Dedifferentiated amniotic fluid mesenchymal stem cell (primary cell): ENCODE results near the gene CYTL1.
A peak's percentile ranks its signal among the peaks of the same experiment; 100 is the strongest.
"Not testable (repeated sequence)": the region's sequence is repeated elsewhere in the genome, so short reads cannot be mapped to it uniquely, and the experiment has no call there.

ENCODE experiments used
- DNase-seq: peaks from one replicate; pipeline ENCODE4 v3.0.0-alpha.2; 2016; ENCODE audit errors: extremely low spot score

Gene CYTL1

GRCh38 chr4:5001641-5002040 is 17.6 kb downstream of the CYTL1 start:
- DNase-seq: not testable (repeated sequence)

GRCh38 chr4:4996935-4997334 is 22.3 kb downstream of the CYTL1 start:
- DNase-seq: not testable (repeated sequence)

- no peak for DNase-seq
Observed at GRCh38 chr4:4995908-4996265, 23.4 kb downstream of the CYTL1 start.

GRCh38 chr4:4995103-4995907 is 24.0 kb downstream of the CYTL1 start:
- peak; percentile 64 for DNase-seq

- DNase-seq: no peak
Observed at GRCh38 chr4:4994312-4995097, 24.8 kb downstream of the CYTL1 start.

- DNase-seq: no peak
Observed at GRCh38 chr4:4992833-4993232, 26.4 kb downstream of the CYTL1 start.

GRCh38 chr4:4991541-4992099 is 27.6 kb downstream of the CYTL1 start:
- DNase-seq: no peak

- peak; percentile 87 for DNase-seq
Observed at GRCh38 chr4:4990857-4991540, 28.3 kb downstream of the CYTL1 start.

- DNase-seq: no peak
Observed at GRCh38 chr4:4990329-4990728, 28.9 kb downstream of the CYTL1 start.

- no peak for DNase-seq
Observed at GRCh38 chr4:4989083-4989622, 30.1 kb downstream of the CYTL1 start.

GRCh38 chr4:4987656-4988055 is 31.6 kb downstream of the CYTL1 start:
- DNase-seq: no peak

- DNase-seq: no peak
Observed at GRCh38 chr4:4986841-4987240, 32.4 kb downstream of the CYTL1 start.

- no peak for DNase-seq
Observed at GRCh38 chr4:4985844-4986243, 33.4 kb downstream of the CYTL1 start.

GRCh38 chr4:4985036-4985435 is 34.2 kb downstream of the CYTL1 start:
- DNase-seq: no peak

- no peak for DNase-seq
Observed at GRCh38 chr4:4984186-4984585, 35.1 kb downstream of the CYTL1 start.

GRCh38 chr4:4981827-4982226 is 37.4 kb downstream of the CYTL1 start:
- peak; percentile 15 for DNase-seq

GRCh38 chr4:4981427-4981826 is 37.8 kb downstream of the CYTL1 start:
- DNase-seq: peak; percentile 88

- DNase-seq: no peak
Observed at GRCh38 chr4:4980621-4981230, 38.5 kb downstream of the CYTL1 start.

GRCh38 chr4:4979971-4980370 is 39.3 kb downstream of the CYTL1 start:
- no peak for DNase-seq

- no peak for DNase-seq
Observed at GRCh38 chr4:4974727-4975126, 44.5 kb downstream of the CYTL1 start.

GRCh38 chr4:4971796-4972195 is 47.5 kb downstream of the CYTL1 start:
- DNase-seq: no peak

GRCh38 chr4:4969298-4969697 is 50.0 kb downstream of the CYTL1 start:
- DNase-seq: no peak
